GM12801 (cell line): Measurements from ENCODE around the gene CENPE.

Source experiments
- CTCF ChIP-seq: IDR thresholded peaks from one replicate; pipeline ENCODE4 v1.5.1; 2011; ENCODE audit warnings: control low read depth; ENCODE audit not compliant: insufficient read length; ENCODE audit errors: extremely low read depth

CENPE gene

GRCh38 chr4:103144926-103145325, 53.2 kb downstream of the CENPE start:
- no peak for TF ChIP-seq CTCF

GRCh38 chr4:103137446-103137827, 60.7 kb downstream of the CENPE start:
- no peak for TF ChIP-seq CTCF

GRCh38 chr4:103136671-103137445, 61.3 kb downstream of the CENPE start:
- TF ChIP-seq CTCF: no peak

- no peak for TF ChIP-seq CTCF
Measured at GRCh38 chr4:103129174-103129573, 69.0 kb downstream of the CENPE start.

GRCh38 chr4:103126126-103126525, 72.0 kb downstream of the CENPE start:
- TF ChIP-seq CTCF: no peak

GRCh38 chr4:103123114-103123513, 75.0 kb downstream of the CENPE start:
- no peak for TF ChIP-seq CTCF

- no peak for TF ChIP-seq CTCF
Measured at GRCh38 chr4:103118166-103118565, 80.0 kb downstream of the CENPE start.
